HG03095 (cell line): Measurements from ENCODE around the gene COQ7.

Experiments used
- ATAC-seq: cut with Tn5 transposase; IDR thresholded peaks from one replicate; pipeline ENCODE4 v1.9.1; 2021; ENCODE audit warnings: moderate library complexity; ENCODE audit not compliant: unreplicated experiment

The COQ7 gene

DNA sequence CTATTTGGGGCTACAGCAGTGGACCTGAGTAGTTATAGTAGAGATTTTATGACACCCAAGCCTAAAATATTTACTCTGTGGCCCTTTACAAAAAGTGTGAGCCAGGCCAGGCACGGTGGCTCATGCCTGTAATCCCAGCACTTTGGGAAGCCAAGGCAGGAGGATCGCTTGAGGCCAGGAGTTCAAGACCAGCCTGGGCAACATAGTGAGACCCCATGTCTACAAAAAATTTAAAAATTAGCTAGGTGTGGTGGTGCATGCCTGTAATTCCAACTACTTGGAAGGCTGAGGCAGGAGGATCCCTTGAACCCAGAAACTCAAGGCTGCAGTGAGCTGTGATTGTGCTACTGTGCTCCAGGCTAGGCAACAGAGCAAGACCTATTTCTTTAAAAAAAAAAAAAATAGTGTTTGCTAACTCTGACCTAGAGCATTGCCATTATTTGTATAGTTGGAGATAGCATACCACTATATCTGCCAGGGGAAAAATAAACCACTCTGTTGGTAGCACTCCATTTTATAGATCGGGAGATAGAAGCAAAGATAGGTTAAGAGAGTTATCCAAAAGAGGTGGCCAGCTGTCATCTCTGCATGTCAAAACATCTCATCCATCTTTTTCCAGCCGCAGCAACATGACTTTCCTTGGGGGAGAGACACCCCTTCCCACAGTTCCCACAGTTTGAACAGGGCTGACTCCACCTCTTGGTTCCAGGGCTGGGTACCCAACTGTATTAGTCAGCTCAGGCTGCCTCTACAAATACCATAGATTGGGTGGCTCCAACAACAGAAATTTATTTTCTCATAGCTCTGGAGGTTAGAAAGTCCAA, 43.3 kb downstream of the COQ7 start:
- no peak for ATAC-seq

DNA sequence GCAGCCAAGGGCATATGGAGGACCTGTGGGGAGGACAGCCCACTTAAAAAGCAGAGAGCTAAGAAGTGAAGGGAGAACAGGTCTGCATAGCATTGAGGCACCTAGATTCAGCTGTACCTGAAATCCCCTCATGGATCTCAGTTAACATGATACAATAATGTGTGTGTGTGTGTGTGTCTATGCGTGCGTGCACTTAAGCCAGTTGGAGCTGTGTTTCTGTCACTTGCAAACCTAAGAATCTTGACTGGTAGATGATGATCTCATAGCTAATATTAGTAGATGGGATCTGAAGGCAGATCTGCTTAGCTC, 44.6 kb downstream of the COQ7 start:
- ATAC-seq: no peak

DNA sequence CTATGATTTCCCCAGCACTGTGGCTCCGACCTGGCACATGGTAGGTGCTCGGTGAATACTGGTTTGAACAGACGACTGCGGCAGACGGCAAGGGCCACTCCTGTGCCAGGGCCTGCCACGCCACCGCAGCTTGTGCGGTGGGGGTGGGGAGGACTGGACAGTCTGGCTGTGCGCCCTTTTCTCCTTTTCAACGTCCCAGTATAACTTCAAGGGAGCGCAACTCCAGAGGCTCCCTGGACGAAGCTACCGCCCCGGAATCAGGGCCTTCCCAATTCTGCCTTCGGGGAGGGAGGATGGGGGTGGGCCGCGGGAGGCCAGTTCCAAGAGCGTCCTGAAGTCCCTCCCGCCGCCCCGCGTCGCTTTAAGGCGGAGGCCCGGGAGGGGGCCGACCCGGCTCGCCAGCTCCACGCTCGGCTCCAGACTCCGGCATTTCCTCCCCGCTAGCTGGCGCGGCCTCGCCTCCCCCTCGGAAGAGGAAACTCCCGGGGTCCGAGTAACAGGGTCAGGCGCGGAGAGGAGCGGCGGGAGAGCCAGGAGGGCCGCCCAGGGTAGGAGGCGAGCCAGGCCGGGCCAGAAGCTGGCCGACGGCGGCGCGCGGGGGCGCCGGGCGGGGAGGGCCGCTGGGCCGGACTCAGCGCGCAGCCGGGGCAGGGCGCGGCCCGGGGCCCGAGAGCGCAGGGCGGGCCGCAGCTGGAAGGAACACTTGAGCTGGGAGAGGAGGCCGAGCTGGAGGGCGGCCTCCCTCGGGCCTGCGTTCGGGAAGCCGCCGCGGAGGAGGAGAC, 46.4 kb downstream of the COQ7 start, which contains the start of gene ITPRIPL2:
Gene ITPRIPL2, plus strand, starts transcription at position 388 of the 782 bp plus-strand sequence. CDS start 498 bp downstream, outside the sequence.
- no peak for ATAC-seq

DNA sequence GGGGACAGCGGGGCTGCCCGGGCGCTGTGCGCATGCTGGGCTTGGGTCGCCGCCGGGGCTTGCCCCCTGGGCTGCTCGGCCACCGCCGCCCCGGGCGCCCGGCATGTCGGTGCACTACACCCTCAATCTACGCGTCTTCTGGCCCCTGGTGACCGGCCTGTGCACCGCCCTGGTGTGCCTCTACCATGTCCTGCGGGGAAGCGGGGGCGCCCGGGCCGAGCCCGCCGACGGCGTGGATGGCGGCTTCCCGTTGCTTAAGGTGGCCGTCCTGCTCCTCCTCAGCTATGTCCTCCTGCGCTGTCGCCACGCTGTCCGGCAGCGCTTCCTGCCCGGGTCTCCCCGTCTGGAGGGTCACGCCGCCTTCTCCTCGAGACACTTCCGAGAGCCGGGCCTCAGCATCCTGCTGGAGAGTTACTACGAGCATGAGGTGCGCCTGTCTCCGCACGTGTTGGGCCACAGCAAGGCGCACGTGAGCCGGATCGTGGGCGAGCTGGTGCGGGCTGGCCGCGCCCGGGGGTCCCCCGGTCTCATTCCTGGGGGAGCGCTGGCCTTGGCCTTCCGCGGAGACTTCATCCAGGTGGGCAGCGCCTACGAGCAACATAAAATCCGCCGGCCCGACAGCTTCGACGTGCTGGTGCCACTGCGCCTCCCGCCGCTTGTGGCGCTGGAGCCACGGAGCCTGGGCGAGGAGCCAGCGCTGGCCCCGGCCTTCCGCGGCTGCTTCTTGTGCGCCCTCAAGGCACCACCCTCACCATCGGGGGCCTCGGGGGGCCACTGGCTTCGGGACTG, 47.1 kb downstream of the COQ7 start:
- no peak for ATAC-seq

DNA sequence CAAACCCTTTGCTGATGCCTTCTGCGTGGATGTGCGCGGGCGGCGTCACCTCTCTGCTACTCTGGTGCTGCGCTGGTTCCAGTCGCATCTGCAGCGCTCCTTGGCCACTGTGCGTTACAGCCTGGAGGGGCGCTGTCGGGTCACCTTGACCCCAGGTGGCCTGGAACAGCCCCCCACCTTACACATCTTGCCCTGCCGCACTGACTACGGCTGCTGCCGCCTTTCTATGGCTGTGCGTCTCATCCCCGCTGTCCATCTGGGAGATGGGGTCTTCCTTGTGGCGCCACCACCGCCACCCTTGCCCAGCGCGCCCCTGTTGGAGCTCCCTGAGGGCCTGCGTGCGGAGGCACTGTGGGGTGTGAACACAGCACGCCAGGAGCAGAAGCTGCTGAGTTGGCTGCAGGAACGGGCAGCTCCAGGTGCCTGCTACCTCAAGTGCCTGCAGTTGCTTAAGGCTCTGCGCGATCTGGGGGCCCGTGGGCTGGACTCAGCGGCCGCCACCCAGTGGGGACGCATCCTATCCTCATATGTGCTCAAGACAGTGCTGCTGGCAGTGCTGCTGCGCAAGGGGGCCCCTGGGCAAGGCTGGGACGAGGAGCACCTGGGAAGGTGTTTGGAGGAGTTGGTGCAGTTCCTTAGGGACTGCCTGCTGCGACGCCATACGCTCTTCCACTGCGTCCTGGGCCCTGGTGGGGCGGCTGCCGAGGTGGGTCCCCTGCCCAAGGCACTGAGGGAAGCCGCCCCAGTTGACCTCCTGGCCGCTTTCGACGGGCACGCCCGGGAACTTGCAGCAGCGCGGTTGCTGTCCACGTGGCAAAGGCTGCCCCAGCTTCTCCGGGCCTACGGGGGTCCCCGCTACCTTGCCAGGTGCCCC, 48.0 kb downstream of the COQ7 start:
- ATAC-seq: no peak

DNA sequence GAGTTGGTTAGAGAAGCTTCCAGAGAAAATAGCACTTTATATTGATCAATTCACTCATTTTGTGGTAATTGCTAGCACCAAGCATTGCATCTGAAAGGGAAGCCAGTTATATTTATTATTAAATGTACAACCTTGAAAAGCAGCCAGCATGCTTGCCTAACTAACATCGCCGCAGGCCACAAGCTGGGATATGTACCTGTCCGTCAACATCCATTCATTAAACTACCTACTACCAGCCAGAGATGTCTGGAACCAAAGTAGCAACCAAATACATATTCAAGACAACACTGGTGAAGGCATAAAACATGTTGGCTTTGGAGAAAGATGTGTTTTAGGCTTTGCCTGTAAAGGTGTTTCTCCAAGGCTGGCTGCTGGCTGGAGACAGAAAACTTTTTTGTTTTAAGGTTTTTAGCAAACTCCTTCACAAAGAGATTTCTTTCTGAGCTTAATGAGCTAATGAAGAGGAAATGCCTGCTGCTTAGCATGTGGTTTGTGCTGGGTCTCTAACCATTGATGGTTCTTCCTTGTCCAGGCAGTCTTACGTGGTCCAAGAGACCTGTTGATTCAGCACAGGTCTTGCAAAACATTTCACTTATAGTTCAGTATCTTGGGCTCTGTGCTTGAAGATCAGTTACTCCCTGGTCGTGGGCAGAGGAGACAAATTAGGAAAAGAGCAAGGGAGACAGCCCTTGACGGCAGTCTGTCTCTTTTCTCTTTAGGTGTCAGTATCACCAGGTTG, 49.5 kb downstream of the COQ7 start:
- ATAC-seq: no peak

DNA sequence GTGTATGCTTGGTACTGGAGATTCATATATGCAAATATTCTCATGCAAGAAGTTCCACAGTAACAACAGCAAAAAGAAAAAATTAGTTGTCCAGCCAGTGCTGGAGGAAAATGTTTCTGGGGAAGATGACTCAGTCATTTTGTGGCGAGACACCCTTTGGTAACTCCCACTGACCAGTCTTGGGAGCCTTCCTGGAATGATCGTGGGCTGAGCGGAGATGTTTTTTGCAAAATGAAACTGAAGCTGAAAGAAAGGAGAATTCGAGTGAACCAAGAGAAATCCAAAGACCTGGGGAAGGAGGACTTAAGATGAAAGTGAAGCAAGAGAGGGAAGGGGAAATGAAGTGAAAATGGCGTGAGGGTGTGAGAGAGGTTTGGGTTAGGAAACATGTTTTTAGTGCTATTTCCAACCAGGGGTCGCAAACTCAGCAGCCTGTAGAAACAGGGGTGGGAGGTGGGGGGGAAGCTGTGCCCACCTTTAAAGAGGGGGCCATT, 51.6 kb downstream of the COQ7 start:
- no peak for ATAC-seq

DNA sequence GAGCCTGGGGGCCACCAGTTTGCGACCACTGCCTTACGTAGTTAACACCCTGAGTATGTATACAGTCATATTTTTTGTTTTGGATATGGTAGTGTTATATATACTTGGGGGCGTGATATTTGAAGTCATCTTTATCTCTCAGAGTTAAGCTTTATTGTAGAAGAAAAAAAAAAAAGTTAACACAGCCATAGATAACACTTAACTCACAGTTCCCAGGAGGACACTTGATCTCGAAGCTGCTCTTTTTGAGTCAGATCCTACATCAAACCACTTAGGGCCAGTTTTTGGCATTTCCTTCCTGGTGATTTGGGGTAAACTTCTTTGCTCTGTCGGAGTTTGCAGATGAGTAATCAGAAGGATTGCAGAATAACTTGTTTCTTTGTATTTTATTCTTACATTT, 52.1 kb downstream of the COQ7 start:
- no peak for ATAC-seq

DNA sequence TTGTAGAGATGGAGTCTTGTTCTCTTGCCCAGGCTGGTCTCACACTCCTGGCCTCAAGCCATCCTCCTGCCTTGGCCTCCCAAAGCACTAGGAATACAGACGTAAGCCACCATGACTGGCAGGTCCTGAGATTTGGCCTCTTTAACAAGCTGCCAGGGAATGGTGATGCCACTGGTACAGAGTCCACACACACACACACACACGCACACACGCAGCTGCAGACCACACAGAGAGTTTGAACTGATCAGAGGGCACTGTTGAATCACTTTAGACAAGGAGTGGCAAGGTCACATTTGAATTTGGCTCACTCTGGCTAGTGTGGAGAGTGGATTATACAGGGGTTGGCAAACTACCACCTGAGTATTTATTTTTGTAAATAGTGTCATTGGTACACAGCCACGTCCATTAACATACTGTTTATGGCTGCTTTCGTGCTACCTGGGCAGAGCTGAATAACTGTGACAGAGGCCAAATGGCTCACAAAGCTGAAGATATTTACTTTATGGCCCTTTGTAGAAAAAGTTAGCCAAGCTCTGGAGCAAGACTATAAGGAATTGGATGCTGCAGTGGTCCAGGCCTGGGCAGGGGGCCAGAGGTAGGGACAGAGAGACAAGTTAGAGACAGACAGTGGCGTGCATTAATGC, 56.2 kb downstream of the COQ7 start:
- no peak for ATAC-seq

DNA sequence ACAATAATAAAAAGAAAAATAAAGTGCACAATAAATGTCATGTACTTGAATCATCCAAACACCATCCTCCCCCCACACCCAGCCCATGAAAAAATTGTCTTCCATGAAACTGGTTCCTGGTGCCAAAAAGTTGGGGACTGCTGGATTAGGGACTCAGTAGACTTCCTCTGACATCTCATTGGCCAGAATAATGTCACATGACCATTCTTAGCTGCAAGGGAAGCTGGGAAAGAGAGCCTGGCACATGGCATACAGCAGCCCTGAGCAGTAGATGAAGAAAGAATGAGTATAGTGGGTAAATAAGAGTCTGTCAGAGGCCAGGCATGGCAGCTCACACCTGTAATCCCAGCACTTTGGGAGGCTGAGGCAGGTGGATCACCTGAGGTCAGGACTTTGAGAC, 58.9 kb downstream of the COQ7 start:
- ATAC-seq: no peak

DNA sequence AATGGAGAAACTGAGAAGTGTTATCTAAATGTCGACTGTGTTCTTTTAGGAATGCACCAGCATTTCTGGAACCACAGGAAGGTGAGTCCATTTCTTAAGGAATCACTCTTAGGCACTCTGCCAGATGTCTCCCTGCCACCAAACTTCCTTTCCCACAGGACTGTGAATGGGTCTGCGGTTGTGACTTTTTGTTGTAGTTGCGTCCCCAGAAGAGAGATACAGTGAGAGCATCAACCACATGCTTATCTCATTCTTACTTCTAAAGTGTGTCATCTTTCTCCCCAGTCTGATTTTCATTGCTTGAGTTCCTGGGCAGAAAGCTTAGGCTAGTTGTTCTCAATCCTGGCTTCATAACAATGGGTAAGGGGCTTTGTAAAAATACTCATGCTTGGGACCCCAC, 59.8 kb downstream of the COQ7 start:
- ATAC-seq: peak; percentile 43

DNA sequence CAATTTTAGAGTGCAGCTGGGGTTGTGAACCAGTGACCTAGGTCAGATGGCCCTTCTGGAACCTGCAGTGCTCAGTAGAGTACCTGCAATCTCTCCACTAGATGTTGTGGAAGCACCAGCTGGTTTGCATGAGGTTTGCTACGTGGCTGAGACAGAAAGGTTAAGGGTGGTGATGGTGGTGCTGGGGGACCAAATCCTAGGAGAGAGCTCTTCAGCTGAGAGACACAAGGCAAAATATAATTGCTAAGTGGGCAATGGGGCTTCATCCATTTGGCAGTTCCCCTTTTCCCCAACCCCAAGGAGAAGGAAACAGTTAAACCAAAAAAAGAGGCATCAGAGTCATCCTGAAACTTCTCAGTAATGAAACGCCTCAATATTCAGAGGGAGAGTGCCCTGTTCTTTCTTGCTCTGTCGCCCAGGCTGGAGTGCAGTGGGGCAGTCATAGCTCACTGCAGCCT, 60.3 kb downstream of the COQ7 start:
- ATAC-seq: peak; percentile 51

DNA sequence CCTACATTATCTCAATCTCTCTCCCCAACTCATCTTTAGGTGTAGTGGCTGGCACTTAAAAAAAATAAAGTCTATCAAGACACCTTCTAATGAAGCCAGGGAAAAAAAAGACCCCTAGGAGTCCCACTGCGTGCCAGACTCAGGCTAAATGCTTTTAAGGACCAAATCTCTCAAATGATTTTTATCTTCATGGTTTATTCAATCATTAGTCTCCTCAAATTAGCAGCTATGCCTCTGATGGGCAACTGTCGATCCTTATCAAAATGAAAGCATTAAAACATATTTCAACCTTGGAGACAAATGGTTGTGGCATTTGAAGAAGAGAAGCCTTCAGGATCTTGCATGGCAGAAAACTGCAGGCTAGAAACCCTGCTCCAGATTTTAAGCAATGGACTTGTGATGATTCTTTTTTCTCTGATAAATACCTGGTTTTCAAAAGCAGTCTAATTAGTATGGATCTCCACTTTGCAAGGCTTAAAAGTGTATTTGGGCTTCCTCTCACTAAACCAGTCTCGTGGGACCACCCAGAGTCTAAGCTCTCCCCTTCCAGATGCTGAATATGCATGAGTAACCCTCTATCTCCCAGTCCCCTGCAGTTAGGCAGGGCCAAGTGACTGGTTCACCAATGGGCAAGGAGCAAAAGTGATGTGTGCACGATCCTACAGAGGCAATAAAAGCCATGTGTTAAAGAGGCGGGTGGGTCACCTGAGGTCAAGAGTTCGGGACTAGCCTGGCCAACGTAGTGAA, 61.2 kb downstream of the COQ7 start:
- no peak for ATAC-seq
